Activated T-cell treated with anti-CD3 and anti-CD28 coated beads, Interleukin-2, amount 50 U/mL, for 72 hours (primary cell): ENCODE data around the gene COASY. TPM values are rescaled to one million over a fixed set of nuclear protein-coding genes. Genes with fewer than 3 reads are reported as not detected.

Experiments used
- ATAC-seq, 2 donors: fragments of 150-1000 bp; cut with Tn5 transposase; replicated peaks in 1 of 2; 2 replicates each; pipeline ENCODE4 v1.10.0; 2021; ENCODE audit warnings: moderate library complexity in 2 of 2, mild to moderate bottlenecking in 1 of 2
- DNase-seq, 2 donors: peaks; one replicate each; pipeline ENCODE4 v3.0.0; 2021 to 2022; ENCODE audit warnings: mixed read lengths in 1 of 2
- H3K27ac Mint-ChIP-seq: one replicate; pipeline ENCODE4 v1.8.0; 2022; ENCODE audit warnings: mild to moderate bottlenecking, moderate library complexity, mixed read lengths
- H3K27me3 Mint-ChIP-seq: one replicate; pipeline ENCODE4 v1.8.0; 2022; ENCODE audit warnings: low read depth, mixed read lengths
- H3K36me3 Mint-ChIP-seq, 2 donors: one replicate each; pipeline ENCODE4 v1.8.0; 2022; ENCODE audit warnings: mixed read lengths in 2 of 2, mild to moderate bottlenecking in 1 of 2; ENCODE audit not compliant: insufficient read depth in 2 of 2
- H3K4me1 Mint-ChIP-seq: one replicate; pipeline ENCODE4 v1.8.0; 2022; ENCODE audit warnings: low read depth, mixed read lengths
- H3K4me3 Mint-ChIP-seq, 2 donors: one replicate each; pipeline ENCODE4 v1.8.0; 2022; ENCODE audit warnings: mild to moderate bottlenecking in 2 of 2, mixed read lengths in 2 of 2, moderate library complexity in 2 of 2
- H3K9me3 Mint-ChIP-seq, 2 donors: one replicate each; pipeline ENCODE4 v1.8.0; 2022; ENCODE audit warnings: mixed read lengths in 2 of 2
- total RNA-seq, 2 donors: library from RNA; stranded (reverse); gene quantifications; one replicate each; pipeline ENCODE4 v1.2.3, GENCODE V29; 2022

The COASY gene
- total RNA-seq, 2 donors from 2014 or later: 98.2 to 98.5 TPM

GRCh38 chr17:42578282-42578869, 16.4 kb downstream of the COASY start:
- H3K4me1 Mint-ChIP-seq: peaks cover 48% of the 10 kb centered on the region
- H3K27me3 Mint-ChIP-seq: no peaks in the 10 kb centered on the region
- DNase-seq (peak; percentile 74 to 75), ATAC-seq (peak; percentile 35 to 38)
- peaks cover 12 to 23% of the 10 kb centered on the region in 2 donors for H3K36me3 Mint-ChIP-seq
- H3K27ac Mint-ChIP-seq: peak overlapping the region; percentile 97
- H3K4me3 Mint-ChIP-seq: peak overlapping the region; percentile 92 to 96
- no peaks in the 10 kb centered on the region for H3K9me3 Mint-ChIP-seq

- Mint-ChIP-seq H3K4me1 (peaks cover 37% of the 10 kb centered on the region), H3K27me3 (no peaks in the 10 kb centered on the region), H3K4me3 (peak overlapping the region in 1 of 2 donors; percentile 23), H3K27ac (peak overlapping the region; percentile 5), H3K36me3 (peaks cover 12 to 18% of the 10 kb centered on the region in 2 donors), H3K9me3 (no peaks in the 10 kb centered on the region)
- ATAC-seq (no peak), DNase-seq (no peak)
Observed at GRCh38 chr17:42579794-42580551, 18.0 kb downstream of the COASY start.

DNA sequence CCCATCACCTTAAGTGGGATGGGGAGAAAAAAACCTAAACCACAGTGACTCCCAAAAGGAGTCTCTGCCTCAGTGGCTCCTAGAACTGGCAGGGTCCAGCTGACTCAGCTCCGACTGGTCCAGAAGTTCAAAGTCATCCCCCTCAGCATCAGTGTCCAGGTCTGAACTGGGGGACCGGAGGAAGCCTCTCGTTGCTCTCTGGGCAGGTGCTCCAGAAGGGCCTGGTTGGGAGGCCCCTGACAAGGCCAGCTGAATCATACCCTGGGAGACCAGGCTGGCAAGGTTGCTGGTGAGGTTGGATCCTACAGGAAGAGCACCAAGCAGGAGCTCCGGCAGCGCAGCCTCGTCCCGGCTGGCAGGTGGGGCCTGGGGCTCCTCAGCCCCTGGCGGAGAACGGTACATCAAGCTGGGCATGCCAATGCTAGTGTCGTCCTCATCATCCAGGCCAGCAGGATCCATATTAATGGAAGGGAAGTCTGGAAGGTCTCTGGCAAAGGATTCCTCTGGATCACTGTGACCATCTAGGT, 19.9 kb downstream of the COASY start:
- H3K36me3 Mint-ChIP-seq: peaks cover 6 to 7% of the 10 kb centered on the region in 2 donors
- DNase-seq (no peak), ATAC-seq (no peak)
- H3K4me1 Mint-ChIP-seq: peaks cover 21% of the 10 kb centered on the region
- H3K9me3 Mint-ChIP-seq: no peaks in the 10 kb centered on the region
- no peak overlapping the region for H3K27ac Mint-ChIP-seq
- no peaks in the 10 kb centered on the region for H3K27me3 Mint-ChIP-seq
- no peak overlapping the region for H3K4me3 Mint-ChIP-seq

DNA sequence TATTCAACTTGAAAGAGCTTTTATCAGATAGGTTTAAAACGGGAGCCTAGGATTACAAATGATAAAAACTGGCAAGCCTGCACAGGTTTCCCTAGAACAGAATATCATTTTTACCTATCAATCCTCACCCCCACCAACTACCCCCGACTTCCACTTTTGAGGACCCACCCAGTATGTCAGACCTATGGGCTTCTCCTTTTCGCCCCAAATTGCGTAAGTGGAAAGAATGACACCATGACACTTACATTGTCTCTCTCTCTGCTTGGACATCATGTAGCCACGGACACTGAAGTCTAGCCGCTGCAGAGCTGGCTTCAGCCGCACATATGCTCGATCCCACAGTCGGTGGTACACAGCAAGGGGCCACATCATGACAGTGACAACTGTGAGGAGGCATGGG, 22.9 kb downstream of the COASY start:
- DNase-seq (no peak), ATAC-seq (no peak)
- Mint-ChIP-seq H3K4me1 (peaks cover under 1% of the 10 kb centered on the region), H3K27me3 (no peaks in the 10 kb centered on the region), H3K9me3 (no peaks in the 10 kb centered on the region), H3K36me3 (peaks cover 9 to 15% of the 10 kb centered on the region in 2 donors), H3K27ac (no peak overlapping the region), H3K4me3 (no peak overlapping the region)

DNA sequence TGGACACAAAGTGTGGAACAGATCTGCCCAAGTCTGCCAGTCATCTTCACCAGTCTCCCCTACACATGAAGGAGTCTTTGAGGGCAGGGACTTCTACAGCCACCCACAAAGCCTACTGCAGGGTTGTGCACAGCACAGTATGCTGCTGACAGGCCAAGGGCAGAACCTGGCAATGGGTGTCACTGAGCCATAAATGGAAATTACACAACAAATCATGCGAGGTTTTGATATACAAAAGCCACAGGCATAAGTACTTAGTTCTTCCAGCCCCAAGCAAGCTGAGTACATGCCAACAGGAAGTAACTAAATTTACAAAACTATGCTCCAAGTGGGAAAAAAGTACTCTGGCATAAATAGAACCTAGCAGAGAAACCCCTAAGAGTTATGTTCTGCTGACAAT, 23.4 kb downstream of the COASY start:
- Mint-ChIP-seq H3K27me3 (no peaks in the 10 kb centered on the region), H3K9me3 (no peaks in the 10 kb centered on the region), H3K27ac (no peak overlapping the region), H3K4me3 (no peak overlapping the region), H3K4me1 (no peaks in the 10 kb centered on the region), H3K36me3 (peaks cover 9 to 15% of the 10 kb centered on the region in 2 donors)
- ATAC-seq (no peak), DNase-seq (no peak)

GRCh38 chr17:42586514-42587230, 24.7 kb downstream of the COASY start:
- H3K36me3 Mint-ChIP-seq: peaks cover 11 to 15% of the 10 kb centered on the region in 2 donors
- H3K27me3 Mint-ChIP-seq: no peaks in the 10 kb centered on the region
- H3K9me3 Mint-ChIP-seq: no peaks in the 10 kb centered on the region
- DNase-seq (no peak), ATAC-seq (no peak)
- no peaks in the 10 kb centered on the region for H3K4me1 Mint-ChIP-seq
- no peak overlapping the region for H3K4me3 Mint-ChIP-seq
- H3K27ac Mint-ChIP-seq: peak overlapping the region; percentile 47

DNA sequence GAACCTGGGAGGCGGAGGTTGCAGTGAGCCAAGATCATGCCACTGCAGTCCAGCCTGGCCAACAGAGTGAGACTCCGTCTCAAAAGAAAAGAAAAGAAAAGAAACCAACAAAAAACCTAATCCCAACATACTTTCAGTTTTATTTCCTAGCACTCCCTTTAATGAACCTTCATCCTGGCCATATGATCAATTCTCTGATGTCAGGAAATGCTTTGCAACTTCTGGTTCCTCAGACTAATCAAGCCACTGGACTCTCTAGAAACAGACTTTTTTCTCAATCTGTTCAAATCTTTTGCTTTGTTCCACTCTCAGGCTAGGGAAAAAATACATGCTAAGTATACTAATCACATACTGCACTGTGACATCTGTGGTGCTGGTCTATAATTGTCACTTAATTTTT, 28.9 kb downstream of the COASY start:
- Mint-ChIP-seq H3K4me3 (no peak overlapping the region), H3K27ac (no peak overlapping the region), H3K4me1 (no peaks in the 10 kb centered on the region), H3K36me3 (peaks cover 6 to 16% of the 10 kb centered on the region in 2 donors), H3K27me3 (no peaks in the 10 kb centered on the region), H3K9me3 (no peaks in the 10 kb centered on the region)
- no peak for ATAC-seq
- no peak for DNase-seq

GRCh38 chr17:42591411-42591810, 29.5 kb downstream of the COASY start:
- H3K4me1 Mint-ChIP-seq: no peaks in the 10 kb centered on the region
- no peak overlapping the region for H3K27ac Mint-ChIP-seq
- no peaks in the 10 kb centered on the region for H3K9me3 Mint-ChIP-seq
- DNase-seq (no peak), ATAC-seq (no peak)
- H3K27me3 Mint-ChIP-seq: no peaks in the 10 kb centered on the region
- H3K4me3 Mint-ChIP-seq: no peak overlapping the region
- peaks cover 8 to 17% of the 10 kb centered on the region in 2 donors for H3K36me3 Mint-ChIP-seq

DNA sequence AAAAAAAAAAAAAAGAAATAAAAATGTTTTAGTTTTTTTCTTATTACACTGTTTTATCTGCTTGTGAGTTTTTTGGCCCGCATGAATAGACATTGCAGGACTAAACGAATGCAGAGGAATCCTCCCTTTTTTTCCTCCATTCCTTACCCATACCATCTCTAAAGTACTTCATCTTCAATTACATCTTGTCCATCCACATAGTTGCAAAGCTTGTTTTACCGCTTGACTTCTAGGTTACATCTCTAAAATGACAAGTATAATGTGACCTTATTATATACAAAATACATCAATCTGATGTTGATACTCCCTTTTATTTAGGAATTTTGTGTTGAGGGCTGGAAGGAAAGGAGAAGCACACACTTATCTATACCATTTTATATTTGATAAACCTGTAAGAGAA, 34.4 kb downstream of the COASY start:
- Mint-ChIP-seq H3K4me1 (peaks cover 14% of the 10 kb centered on the region), H3K27ac (peak overlapping the region; percentile 4), H3K4me3 (no peak overlapping the region)

GRCh38 chr17:42598905-42599304, 37.0 kb downstream of the COASY start:
- peak overlapping the region; percentile 21 for H3K27ac Mint-ChIP-seq
- H3K36me3 Mint-ChIP-seq: peaks cover 4 to 10% of the 10 kb centered on the region in 2 donors
- no peak overlapping the region for H3K4me3 Mint-ChIP-seq
- peaks cover 25% of the 10 kb centered on the region for H3K4me1 Mint-ChIP-seq
- ATAC-seq: no peak
- no peaks in the 10 kb centered on the region for H3K9me3 Mint-ChIP-seq
- DNase-seq: no peak
- no peaks in the 10 kb centered on the region for H3K27me3 Mint-ChIP-seq

More for the DNA sequence above, 34.4 kb downstream of the COASY start:
- H3K9me3 Mint-ChIP-seq: no peaks in the 10 kb centered on the region
- H3K27me3 Mint-ChIP-seq: no peaks in the 10 kb centered on the region
- H3K36me3 Mint-ChIP-seq: peaks cover 4 to 7% of the 10 kb centered on the region in 2 donors
- no peak for DNase-seq
- no peak for ATAC-seq

DNA sequence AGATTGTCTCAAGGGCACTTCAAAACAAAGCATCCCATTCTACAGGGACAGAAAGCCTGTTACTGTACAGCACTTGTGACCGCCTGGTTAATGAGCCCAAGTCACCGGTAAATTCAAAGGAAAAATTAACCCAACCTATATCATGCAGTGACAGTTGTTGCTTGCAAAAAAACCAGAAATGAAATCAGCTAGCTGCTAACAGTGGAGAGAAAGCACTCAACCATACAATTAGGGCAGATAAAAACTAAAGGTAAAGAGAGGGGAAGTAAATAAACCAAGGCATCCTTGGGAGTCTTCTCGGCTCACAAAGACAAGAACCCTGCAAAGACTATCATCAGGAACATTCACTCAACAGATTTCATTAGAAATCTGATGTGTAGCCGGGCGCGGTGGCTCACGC, 41.4 kb downstream of the COASY start:
- Mint-ChIP-seq H3K4me3 (no peak overlapping the region), H3K27me3 (no peaks in the 10 kb centered on the region), H3K4me1 (peaks cover 69% of the 10 kb centered on the region), H3K36me3 (peaks cover 2 to 6% of the 10 kb centered on the region in 2 donors), H3K27ac (no peak overlapping the region), H3K9me3 (no peaks in the 10 kb centered on the region)
- ATAC-seq (no peak), DNase-seq (no peak)

- ATAC-seq (no peak), DNase-seq (no peak)
- Mint-ChIP-seq H3K9me3 (no peaks in the 10 kb centered on the region), H3K27ac (no peak overlapping the region), H3K27me3 (no peaks in the 10 kb centered on the region), H3K36me3 (peaks cover 5 to 11% of the 10 kb centered on the region in 2 donors), H3K4me1 (peaks cover 58% of the 10 kb centered on the region), H3K4me3 (peak overlapping the region; percentile 98 to 100)
Observed at GRCh38 chr17:42607769-42608168, 45.8 kb downstream of the COASY start.
